Adipose tissue (tissue), 3 donors: ENCODE results near the gene RPS6KA5. TPM values are rescaled to one million over a fixed set of nuclear protein-coding genes. Genes with fewer than 3 reads are reported as not detected.

Experiments
- H3K27ac ChIP-seq: one replicate; pipeline ENCODE4 v1.5.1; 2013; ENCODE audit warnings: low read depth, low read length
- WGBS, 3 donors: extraction: QIAGEN DNeasy Blood & Tissue Kit; methylation state at CpG; one replicate each; pipeline ENCODE4 v1.1.7; 2013; 5-methylcytosine and 5-hydroxymethylcytosine counted together
- polyA plus RNA-seq, 3 donors: library from polyadenylated mRNA; stranded (reverse); fragments of 200-250 nt; gene quantifications; one replicate each; pipeline ENCODE4 v1.2.3, GENCODE V29; 2013
- donor health status: healthy with polysubstance abuse.
- donor health status: Bipolar disorder and iron deficiency.
- donor health status: healthy.

The RPS6KA5 gene
- polyA plus RNA-seq, 3 donors: 1.0 to 2.8 (median 1.8) TPM

DNA sequence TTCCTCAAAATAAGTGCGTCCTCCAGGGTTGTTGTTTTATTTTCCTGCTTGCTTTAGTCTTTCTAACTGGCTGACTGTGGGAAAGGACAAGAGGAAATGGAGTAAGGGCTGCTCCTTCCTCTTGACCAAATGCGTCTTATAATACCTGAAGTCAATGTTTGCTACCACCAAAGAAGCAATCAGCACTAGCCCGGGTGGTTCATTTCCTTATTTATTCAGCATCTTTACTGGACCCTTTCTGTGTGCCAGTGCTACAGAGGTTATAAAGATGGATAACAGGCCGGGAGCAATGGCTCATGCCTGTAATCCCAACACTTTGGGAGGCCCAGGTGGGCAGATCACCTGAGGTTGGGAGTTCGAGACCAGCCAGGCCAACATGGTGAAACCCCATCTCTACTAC, 15.1 kb upstream of the RPS6KA5 start:
- 71 to 89% (median 77%) methylated on average over 5 of the region's 5 CpGs for WGBS, 3 donors

DNA sequence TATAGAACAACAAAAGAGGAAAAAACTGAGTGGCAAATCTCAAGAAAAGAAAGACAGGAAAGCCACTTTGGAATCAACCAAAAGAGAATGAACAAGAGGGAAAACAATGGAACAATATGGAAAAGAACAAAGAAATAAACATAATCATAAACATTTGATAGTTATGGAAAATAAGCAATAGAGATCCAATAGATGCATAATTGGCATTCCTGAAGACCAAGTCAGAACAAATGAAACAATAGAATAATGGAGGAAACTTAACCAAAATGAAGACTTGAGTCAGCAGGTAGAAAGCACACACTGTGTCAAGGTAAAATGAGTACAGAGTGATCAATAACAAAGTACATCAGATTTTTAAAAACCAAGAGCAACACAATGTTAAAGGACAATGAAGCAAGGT, 10.1 kb upstream of the RPS6KA5 start:
- no peak overlapping the region for H3K27ac ChIP-seq

More for the DNA sequence above, 15.1 kb upstream of the RPS6KA5 start:
- no peak overlapping the region for H3K27ac ChIP-seq

DNA sequence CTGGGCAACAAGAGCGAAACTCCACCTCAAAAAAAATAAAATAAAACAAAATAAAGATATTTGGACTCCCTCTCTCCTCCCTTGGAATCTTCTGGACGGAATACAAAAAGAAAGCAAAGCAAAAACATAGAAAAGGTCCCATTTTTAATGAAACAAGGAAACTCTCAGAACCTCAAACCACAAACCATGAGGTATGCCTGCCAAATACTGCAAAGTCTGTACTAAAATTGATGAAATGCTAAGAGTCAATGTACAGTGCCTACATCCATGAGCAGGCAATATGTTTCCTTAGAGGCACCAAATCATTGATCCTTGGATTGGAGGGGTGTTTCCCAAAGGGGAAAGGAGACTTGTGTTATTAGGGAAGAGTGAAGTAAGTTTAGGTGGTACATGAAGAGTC, 8.2 kb upstream of the RPS6KA5 start:
- 74 to 79% (median 76%) methylated on average over 2 of the region's 2 CpGs for WGBS, 3 donors
- no peak overlapping the region for H3K27ac ChIP-seq

DNA sequence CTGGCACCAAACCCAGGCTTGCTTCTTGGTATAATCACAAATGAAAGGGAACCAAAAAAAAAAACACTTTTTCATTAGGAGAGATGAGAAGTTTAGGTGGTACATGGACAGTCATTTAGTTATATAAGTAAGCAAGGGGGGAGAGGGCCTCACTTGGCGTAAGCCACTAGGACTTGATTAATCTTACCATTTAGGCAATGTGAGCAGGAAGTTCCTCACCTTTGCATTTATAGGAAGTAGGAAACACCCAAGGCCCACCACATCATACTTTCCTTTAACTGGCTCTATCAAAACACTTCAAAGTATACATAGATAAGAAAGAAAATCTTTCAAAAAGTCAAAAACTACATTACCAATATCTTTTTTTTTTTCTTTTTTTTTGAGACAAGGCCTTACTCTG, 6.7 kb upstream of the RPS6KA5 start:
- H3K27ac ChIP-seq: no peak overlapping the region
- WGBS, 3 donors: 70 to 88% (median 81%) methylated on average over 1 of the region's 1 CpG

DNA sequence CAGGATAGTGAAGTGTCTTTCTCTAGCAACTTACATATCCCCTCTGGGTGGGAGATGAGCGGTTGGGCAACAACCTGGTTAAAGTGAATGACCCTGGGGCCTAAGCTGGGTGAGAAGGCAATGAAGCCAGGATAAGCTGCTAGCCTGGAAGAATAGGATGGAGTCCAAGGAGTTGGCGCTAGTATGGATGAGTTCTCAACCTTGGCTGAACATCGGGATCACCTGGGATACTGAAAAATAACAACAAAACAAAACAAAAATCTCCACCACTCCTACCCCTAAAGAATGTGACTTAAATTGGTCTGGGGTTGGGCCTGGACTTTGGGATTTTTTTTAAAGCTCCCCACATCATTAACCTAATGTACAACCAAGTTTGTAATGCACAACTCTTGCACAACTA, 4.8 kb upstream of the RPS6KA5 start:
- WGBS, 3 donors: 57 to 74% (median 73%) methylated on average over 3 of the region's 3 CpGs
- H3K27ac ChIP-seq: no peak overlapping the region

DNA sequence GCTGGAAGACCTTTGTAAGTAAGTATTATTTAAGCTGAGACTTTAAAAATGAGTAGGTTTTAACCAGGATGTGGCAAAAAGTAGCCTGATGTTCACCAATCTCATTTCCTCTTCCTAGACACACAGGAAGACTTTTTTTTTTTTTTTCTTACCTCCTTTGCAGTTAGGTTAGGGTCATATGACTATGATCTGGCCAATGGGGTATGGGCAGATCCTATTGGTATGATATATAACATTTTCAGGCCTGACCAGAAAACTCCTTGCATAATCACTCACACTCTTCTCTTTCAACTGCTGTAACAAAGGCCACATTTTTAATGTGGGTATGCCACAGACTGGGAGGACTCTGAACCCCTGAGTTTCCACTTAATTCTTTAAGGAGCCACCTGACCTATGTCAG, 2.7 kb upstream of the RPS6KA5 start:
- H3K27ac ChIP-seq: no peak overlapping the region

DNA sequence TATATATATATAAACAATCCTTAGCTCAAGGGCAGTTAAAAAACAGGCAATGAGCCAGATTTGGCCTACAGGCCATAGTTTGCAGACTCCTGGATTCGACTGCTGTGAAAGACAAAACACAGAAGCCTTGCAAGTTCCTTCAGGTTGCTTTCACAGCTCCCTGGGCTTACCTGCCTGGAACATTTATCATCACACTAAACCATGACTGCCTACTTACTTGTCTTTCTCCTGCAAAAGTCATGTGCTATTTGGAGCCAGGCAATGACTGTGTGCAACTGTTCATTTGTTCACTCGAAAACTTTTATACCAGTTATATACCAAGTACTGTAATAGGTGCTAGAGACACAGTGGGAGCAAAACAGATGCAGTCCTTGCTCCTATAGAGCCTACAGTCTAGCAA, 2.2 kb upstream of the RPS6KA5 start:
- no peak overlapping the region for H3K27ac ChIP-seq

DNA sequence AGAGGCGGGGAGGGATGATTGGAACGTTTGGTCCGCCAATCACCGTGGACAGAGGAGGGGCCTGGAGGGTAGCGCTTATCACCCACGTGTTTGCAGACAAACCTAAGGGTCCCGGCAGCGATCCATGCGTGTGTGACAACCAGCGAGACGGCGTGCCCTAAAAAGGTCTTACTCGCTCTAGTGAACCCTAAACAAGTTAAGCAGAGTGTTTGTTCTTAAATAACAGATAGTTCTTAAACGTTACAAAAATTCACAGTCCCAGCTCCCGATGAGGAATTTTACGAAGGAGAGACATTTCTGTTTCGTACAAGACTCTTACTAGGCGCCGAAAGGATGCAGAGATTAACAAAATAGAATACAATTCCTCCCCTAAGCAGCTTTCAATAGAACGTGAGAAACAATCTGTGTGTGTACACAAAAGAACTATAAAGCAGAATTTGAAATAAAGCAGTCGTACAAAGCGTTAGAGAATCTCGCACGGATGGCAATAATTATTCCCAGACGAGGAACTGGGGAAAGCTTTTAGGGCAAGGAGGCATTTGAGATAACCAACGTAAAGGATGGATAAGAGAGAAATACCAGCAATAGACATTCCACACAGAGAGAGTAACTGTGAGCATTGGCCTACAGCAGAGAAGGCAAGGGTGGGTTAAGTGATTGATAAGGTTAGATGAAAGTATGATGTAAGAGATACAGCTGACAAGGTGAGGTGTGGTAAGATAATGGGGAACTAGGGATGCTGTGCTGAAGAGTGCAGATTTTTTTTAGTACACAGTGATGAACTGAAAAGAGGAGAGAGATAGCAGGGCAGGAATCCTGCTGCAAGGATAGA, 831 bp upstream of the RPS6KA5 start:
- no peak overlapping the region for H3K27ac ChIP-seq
- WGBS, 3 donors: 1 to 2% (median 2%) methylated on average over 26 of the region's 26 CpGs

More for the DNA sequence above, 2.2 kb upstream of the RPS6KA5 start:
- 83 to 90% (median 86%) methylated on average over 2 of the region's 2 CpGs for WGBS, 3 donors

DNA sequence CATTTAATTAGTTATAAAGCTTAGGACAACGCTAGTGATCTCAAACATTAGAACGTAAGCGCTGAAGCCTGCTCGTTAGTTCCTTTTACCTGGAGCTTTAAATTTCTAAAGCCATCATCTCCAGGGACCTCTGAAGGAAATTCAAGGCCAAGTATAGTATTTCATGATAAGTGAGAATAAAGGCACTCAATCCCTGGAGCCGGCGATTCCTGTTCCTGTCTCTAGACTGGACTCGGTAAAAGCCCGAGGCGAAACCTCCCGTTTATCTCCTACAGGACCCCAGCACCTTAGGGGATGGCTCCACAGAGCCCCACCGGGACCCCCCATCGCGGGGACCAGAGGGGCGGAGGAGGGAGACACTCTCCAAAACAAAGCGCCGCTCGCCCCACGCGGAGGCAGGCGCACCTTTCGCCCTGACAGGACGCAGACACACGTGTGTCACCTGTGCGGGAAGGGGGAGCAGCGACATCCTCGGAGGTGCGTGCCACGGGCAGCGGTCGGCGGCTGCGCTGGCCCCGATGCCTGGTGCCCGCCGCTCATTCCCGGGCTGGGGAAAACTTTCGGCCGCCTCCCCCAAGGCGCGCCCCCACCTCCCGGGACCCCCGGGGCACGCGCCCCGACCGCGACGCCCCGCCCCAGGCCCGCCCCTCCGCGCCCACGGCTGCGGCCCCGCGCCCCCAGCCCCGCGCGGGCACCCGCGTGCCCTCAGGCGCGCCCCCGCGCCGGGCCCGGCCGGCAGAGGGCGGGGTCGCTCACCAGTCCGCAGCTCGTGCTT, 678 bp downstream of the RPS6KA5 start:
- H3K27ac ChIP-seq: peak overlapping the region; percentile 94
- WGBS, 3 donors: 0 to 1% (median 1%) methylated on average over 43 to 67 of the region's 72 CpGs

DNA sequence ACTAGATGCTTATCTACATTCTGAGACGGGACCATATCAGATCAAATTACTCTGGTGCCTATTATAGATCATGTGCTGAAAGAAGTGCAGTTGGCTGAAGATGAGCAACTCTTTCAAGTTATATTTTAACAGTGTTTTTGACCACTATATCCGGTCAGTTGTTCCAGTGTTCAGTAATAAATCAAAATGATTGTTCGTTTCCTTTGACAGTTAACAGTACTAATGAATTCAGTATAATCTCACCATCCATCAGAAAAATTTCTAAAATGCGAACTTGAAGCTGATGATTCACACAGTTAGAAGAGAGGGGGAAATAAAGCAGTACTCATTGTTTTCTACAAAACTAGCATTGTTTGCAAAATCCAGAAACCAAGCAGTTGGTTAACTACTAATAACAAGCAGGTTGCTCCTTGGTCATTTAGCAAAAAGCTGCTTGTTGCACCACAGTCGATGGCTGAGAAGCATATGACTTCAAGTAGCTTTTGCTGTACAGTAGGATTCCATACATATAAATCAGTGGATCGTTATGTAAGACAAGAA, 2.3 kb downstream of the RPS6KA5 start:
- no peak overlapping the region for H3K27ac ChIP-seq
- 59 to 66% (median 65%) methylated on average over 6 of the region's 6 CpGs for WGBS, 3 donors

DNA sequence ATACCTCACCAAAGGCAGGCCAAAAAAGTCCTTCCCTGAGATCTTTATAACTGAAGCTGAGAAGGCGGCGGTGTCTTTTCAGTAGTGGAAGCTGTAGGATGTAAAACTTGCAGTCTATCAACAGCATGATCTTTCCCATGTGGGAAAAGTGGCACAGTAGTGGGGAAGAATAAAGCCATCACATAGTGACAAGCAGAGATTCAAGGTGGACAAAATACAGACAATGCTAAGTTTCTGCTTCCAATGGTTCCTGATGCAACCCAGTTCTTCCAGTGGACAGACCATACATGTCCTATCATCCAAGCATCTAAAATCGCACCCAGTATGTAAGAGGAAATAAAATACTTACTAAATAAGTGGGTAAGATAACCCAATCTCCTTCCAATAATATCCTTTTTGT, 4.1 kb downstream of the RPS6KA5 start:
- 93 to 97% (median 95%) methylated on average over 3 of the region's 3 CpGs for WGBS, 3 donors
- H3K27ac ChIP-seq: no peak overlapping the region

DNA sequence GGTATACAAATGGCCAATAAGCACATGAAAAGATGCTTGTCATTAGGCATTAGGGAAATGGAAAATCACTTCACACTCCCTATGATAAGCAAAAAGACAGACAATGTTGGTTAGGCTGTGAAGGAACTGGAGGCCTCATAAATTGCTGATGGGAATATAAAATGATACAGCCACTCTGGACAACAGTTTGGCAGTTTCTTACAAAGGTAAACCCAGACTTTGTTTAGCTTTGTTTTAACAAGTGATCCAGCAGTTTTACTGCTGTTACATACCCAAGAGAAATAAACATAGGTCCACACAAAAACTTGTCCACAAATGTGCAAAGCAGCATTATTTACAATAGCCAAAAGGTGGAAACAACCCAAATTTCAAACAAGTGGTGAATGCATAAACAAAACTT, 5.4 kb downstream of the RPS6KA5 start:
- no peak overlapping the region for H3K27ac ChIP-seq

DNA sequence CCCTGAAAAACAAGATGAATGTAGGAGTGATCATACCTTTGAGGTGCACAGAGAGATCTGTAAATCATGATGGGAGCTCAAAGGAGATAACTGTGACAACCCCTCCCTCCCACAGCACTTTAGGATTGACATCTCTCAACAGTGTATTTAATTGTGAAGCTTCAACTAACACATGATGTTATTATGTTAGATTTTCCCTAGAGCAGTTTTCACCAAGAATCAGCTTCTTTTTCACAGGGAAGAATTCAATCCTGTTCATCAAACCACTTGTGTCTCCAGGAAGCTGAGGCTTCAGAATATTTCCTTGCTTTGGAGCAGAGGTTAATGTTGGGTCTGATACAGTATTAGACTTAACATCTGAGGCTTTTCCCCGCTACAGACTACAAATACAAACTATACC, 11.8 kb downstream of the RPS6KA5 start:
- WGBS, 3 donors: 88 to 100% (median 92%) methylated on average over 1 of the region's 1 CpG
- no peak overlapping the region for H3K27ac ChIP-seq

DNA sequence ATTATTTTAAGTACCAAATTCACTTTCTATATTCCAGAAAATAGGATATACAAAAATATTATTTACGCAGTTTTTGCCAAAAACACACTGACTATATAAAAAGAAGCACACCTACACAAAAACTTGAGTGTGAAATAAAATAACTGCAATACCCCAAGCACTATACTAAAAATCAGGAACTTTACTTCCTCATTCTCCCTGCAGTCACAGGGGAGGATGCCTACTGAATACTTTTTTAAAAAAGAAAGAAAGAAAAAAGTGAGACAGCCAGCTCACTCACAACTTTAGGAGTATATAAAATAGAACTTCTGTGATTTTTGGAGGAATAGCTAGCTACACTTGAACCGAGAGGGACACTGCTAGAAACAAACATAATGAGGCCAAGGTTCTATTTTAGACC, 12.2 kb downstream of the RPS6KA5 start:
- WGBS, 3 donors: 68 to 91% (median 78%) methylated on average over 2 of the region's 2 CpGs
- H3K27ac ChIP-seq: no peak overlapping the region

DNA sequence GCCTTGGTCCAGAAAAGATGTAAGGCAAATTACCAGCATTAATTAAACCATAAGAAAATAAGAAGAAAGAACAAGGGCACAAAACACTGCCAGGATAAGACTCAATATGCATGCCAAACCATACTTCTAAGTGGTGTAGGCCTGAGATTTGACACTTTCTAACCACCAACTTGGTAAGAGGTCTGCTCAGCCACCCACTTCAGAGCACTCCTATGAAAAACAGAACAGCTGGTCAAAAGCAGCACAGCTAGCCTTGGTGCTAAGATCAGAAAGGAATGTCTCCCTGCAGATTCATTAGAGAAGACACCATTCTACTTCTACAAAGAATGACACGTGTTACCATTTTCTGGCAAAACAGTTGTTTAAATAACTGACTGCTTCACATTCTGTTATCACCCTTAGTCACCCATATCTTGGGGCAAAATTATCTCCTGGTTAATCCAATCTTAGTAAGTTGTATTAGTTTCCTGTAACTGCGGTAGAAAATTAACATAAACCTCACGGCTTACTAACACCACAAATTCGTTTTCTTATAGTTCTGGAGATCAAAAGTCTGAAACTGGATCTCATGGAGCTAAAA, 13.2 kb downstream of the RPS6KA5 start:
- WGBS, 3 donors: 74 to 92% (median 85%) methylated on average over 4 of the region's 4 CpGs
- H3K27ac ChIP-seq: no peak overlapping the region

DNA sequence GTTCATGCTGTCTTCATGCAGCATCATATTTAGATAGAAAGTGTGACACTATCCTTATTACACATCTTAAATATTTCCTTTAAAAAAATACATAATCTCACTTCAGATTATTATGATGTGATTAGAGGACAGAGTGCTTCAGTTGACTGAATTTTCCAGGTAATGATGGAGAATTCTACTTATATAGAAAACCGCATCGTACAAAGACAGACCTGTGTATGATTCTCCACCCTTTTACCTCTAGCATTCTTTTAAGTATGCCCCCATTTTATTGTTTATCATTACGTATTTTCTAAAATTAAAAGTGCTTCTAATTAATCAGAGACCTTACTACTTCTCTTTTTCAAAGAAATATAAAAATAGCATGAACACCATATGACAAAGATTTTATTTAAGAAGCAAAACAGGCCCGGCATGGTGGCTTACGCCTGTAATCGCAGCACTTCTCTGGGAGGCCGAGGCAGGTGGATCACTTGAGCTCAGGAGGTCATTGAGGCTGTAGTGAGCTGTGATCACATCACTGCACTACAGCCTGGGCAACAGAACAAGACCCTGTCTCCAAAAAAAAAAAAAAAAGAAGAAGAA, 13.9 kb downstream of the RPS6KA5 start:
- H3K27ac ChIP-seq: no peak overlapping the region
- WGBS, 3 donors: 80 to 84% (median 81%) methylated on average over 7 of the region's 7 CpGs

DNA sequence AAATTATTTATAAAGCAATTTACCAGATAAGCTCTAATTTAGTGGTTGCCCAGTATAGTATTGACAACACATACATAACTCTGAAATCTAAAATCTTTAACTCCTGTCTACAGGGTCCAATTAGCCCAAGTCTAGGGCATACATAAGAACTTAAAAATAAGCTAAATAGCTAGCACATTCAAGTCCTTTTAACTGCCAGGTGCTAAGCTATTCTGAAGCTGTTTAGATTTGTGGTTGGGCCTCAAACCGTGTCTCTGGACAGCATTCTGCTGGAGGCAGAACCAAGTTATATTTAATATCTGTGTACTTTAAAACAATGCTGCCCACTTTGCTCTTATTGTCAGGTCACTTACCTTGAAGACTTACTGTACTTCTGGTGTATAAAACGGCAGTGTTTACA, 19.0 kb downstream of the RPS6KA5 start:
- WGBS, 3 donors: 28 to 78% (median 64%) methylated on average over 2 of the region's 2 CpGs
- H3K27ac ChIP-seq: no peak overlapping the region

DNA sequence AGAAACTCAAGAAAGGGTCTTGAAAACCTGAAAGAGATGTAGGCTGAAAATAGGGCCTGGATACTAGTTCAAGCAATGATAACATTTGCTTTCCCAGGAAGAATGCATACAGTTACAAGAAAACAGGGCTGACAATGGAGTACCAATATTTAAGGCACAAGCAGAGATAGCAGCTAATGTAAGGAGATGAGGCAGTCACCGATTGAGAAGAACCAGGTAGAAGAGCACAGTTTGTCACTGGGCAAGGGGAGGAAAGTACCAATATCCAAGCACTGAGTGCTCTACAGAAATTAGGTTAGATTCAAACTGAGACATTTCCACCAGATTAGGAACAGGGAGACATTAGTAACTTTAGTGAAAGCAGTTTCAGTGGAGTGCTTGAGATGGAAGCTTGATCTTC, 19.9 kb downstream of the RPS6KA5 start:
- WGBS, 3 donors: 93 to 98% (median 96%) methylated on average over 1 of the region's 1 CpG
- H3K27ac ChIP-seq: no peak overlapping the region

DNA sequence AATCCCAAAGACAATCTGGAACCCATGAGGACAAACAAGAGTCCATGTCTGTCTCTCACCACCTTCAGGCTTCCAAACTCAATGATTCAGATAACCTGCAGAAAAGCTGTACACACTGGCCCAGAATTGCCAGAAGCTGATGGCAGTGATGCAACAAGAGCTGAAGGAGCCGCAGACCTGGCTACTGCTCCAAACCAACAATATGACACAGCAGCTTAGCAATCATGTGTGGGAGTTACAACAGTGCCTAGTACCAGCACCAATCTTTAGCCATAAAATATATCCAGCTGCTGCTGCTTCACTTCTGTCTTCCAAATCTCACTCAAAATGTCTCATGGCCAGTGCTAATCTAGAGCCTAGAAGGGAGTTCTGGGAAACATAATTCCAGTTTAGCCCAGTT, 22.0 kb downstream of the RPS6KA5 start:
- WGBS, 3 donors: 38 to 93% (median 67%) methylated on average over 1 of the region's 1 CpG
- no peak overlapping the region for H3K27ac ChIP-seq
